A673 (cell line): Measurements from ENCODE around the gene SLC35A2.

ENCODE experiments used
- EZH2 ChIP-seq: fragments of 200-600 bp; sonication (generic); IDR thresholded peaks from 2 replicates; pipeline ENCODE4 v1.6.1; 2017; ENCODE audit warnings: borderline replicate concordance, low read depth, mild to moderate bottlenecking, mixed read lengths, antibody characterized with exemption, low read length; ENCODE audit not compliant: poor library complexity, severe bottlenecking
- TF ChIP-seq, protein P1 (sequence below): fragments of 300-800, 200-600 bp; sonication (generic); conservative IDR thresholded peaks from 2 replicates; pipeline ENCODE4 v1.5.1; 2017; ENCODE audit warnings: low read depth, mild to moderate bottlenecking, antibody characterized with exemption, low read length, moderate library complexity, mixed read lengths

DNA sequence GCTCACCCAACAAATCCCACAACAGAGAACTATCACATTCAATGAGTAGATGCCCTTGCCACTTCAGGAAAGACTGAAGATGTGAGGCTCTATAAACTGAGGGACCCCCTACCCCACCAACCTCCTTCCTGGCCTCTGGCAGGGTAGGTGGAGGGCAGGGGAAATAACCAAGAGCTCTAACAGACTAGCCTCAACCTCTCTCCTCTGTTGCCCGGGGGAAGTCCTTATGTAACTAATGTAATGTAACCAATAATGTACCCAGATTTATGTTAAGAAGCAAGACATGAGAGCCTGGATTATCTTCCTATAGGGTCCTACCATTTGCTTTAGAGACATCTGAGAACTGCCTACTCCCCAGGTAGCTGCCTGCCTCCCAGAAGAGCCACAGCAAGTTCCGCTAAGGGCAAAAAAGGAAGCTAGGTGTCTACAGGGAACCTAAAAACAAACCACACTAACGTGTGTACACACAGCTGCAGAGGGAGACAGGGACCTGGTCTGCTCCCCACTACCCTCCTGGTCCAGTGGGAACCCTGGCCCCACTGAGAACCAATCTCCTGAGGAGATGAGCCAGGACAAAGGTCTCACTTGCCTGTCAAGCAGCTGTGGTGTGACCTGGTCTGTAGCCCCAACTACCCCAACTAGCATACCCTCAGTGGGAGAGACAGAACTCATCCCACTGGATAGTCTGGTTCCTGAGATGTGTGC is 28.2 kb upstream of the SLC35A2 start:
- TF ChIP-seq, protein P1, sequence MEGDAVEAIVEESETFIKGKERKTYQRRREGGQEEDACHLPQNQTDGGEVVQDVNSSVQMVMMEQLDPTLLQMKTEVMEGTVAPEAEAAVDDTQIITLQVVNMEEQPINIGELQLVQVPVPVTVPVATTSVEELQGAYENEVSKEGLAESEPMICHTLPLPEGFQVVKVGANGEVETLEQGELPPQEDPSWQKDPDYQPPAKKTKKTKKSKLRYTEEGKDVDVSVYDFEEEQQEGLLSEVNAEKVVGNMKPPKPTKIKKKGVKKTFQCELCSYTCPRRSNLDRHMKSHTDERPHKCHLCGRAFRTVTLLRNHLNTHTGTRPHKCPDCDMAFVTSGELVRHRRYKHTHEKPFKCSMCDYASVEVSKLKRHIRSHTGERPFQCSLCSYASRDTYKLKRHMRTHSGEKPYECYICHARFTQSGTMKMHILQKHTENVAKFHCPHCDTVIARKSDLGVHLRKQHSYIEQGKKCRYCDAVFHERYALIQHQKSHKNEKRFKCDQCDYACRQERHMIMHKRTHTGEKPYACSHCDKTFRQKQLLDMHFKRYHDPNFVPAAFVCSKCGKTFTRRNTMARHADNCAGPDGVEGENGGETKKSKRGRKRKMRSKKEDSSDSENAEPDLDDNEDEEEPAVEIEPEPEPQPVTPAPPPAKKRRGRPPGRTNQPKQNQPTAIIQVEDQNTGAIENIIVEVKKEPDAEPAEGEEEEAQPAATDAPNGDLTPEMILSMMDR, result no peak
- TF ChIP-seq EZH2, result no peak
